HL-60 (cell line): ENCODE results near the gene CBX1.
"Not testable (repeated sequence)": the region's sequence is repeated elsewhere in the genome, so short reads cannot be mapped to it uniquely, and the experiment has no call there.

Experiments used
- CTCF ChIP-seq: IDR thresholded peaks from one replicate; pipeline ENCODE4 v1.5.1; 2011; ENCODE audit warnings: low read length, control low read depth, inconsistent platforms; ENCODE audit not compliant: insufficient read depth
- POLR2AphosphoS5 ChIP-seq: IDR thresholded peaks from 2 replicates; pipeline ENCODE4 v1.6.1; 2012; ENCODE audit warnings: low read depth
- REST ChIP-seq: IDR thresholded peaks from 2 replicates; pipeline ENCODE4 v1.6.1; 2012; ENCODE audit warnings: low read depth; ENCODE audit not compliant: insufficient replicate concordance

GRCh38 chr17:48072811-48073210 lies 28.5 kb downstream of the CBX1 start:
- TF ChIP-seq CTCF, POLR2AphosphoS5, REST: not testable (repeated sequence)
